PC-3 (cell line): ENCODE measurements around the gene GAD1. TPM values are rescaled to one million over a fixed set of nuclear protein-coding genes. Genes with fewer than 3 reads are reported as not detected.

Source experiments
- ATAC-seq: fragments of 200-7000 bp; cut with Tn5 transposase; 2 replicates; pipeline ENCODE4 v1.9.1; 2020; ENCODE audit warnings: mild to moderate bottlenecking, moderate library complexity
- BruUV-seq: library from RNA; stranded (reverse); fragments of 400-500 nt; replicated peaks from 2 replicates; lab custom pipeline; 2021; lab: Mats Ljungman, UMichigan
- CTCF ChIA-PET: fragments of 300-600 bp; sonication (Branson Sonifier 250); formaldehyde crosslinking; loops from one replicate; lab custom pipeline; 2022; ENCODE audit warnings: antibody characterized with exemption; lab: Charles Lee
- POLR2A ChIA-PET: fragments of 300-600 bp; sonication (Branson Sonifier 250); formaldehyde crosslinking; loops from one replicate; lab custom pipeline; 2022; ENCODE audit warnings: antibody characterized with exemption; ENCODE audit not compliant: unreplicated experiment; lab: Charles Lee
- DNase-seq: peaks from one replicate; pipeline ENCODE4 v3.0.0-alpha.2; 2015
- H2AFZ ChIP-seq: fragments of 300-600 bp; sonication (generic); 2 replicates; pipeline ENCODE4 v1.6.0; 2016; ENCODE audit warnings: antibody characterized with exemption, low read length
- H3F3A ChIP-seq: fragments of 300-600 bp; sonication (generic); one replicate; pipeline ENCODE4 v1.6.0; 2017; ENCODE audit warnings: antibody characterized with exemption, low read length, control low read depth, mild to moderate bottlenecking; ENCODE audit not compliant: unreplicated experiment
- H3K27ac ChIP-seq: fragments of 300-600 bp; sonication (generic); 2 replicates; pipeline ENCODE4 v1.5.1; 2016; ENCODE audit warnings: mild to moderate bottlenecking, low read length
- H3K27me3 ChIP-seq: fragments of 300-600 bp; sonication (generic); 2 replicates; pipeline ENCODE4 v1.6.1; 2016; ENCODE audit warnings: low read length, mixed read lengths
- H3K36me3 ChIP-seq: fragments of 300-600 bp; sonication (generic); 2 replicates; pipeline ENCODE4 v1.6.1; 2016; ENCODE audit warnings: low read depth, mixed run types, low read length, mixed read lengths
- H3K4me1 ChIP-seq: fragments of 300-600 bp; sonication (generic); 2 replicates; pipeline ENCODE4 v1.5.1; 2016; ENCODE audit warnings: low read length; ENCODE audit not compliant: insufficient read depth
- H3K4me2 ChIP-seq: fragments of 300-600 bp; sonication (generic); 2 replicates; pipeline ENCODE4 v1.6.0; 2016; ENCODE audit warnings: low read length
- H3K4me3 ChIP-seq: fragments of 300-600 bp; sonication (generic); 2 replicates; pipeline ENCODE4 v1.5.1; 2016; ENCODE audit warnings: mild to moderate bottlenecking, low read length, mixed read lengths
- H3K79me2 ChIP-seq: fragments of 300-600 bp; sonication (generic); 2 replicates; pipeline ENCODE4 v1.6.1; 2017; ENCODE audit warnings: low read length, mixed read lengths
- H3K9ac ChIP-seq: fragments of 300-600 bp; sonication (generic); 2 replicates; pipeline ENCODE4 v1.6.0; 2016; ENCODE audit warnings: mild to moderate bottlenecking, low read length
- H3K9me2 ChIP-seq: fragments of 300-600 bp; sonication (generic); replicated peaks from 2 replicates; pipeline ENCODE4 v1.6.1; 2016; ENCODE audit warnings: mixed run types, low read length, mixed read lengths
- H3K9me3 ChIP-seq: fragments of 300-600 bp; sonication (generic); 2 replicates; pipeline ENCODE4 v1.6.1; 2016; ENCODE audit warnings: low read length, mixed read lengths
- H4K20me1 ChIP-seq: fragments of 300-600 bp; sonication (generic); 2 replicates; pipeline ENCODE4 v1.6.1; 2016; ENCODE audit warnings: low read length, mixed read lengths
- EZH2 ChIP-seq: fragments of 300-600 bp; sonication (generic); IDR thresholded peaks from one replicate; pipeline ENCODE4 v1.6.1; 2017; ENCODE audit warnings: antibody characterized with exemption, mild to moderate bottlenecking, low read length; ENCODE audit not compliant: unreplicated experiment
- EZH2phosphoT487 ChIP-seq: fragments of 300-600 bp; sonication (generic); IDR thresholded peaks from 2 replicates; pipeline ENCODE4 v1.6.1; 2018; ENCODE audit warnings: mild to moderate bottlenecking, antibody characterized with exemption, low read length, borderline replicate concordance
- intact Hi-C: fragments of 100-400 bp; cut with micrococcal nuclease; formaldehyde crosslinking; loops from 2 replicates; pipeline ENCODE4 v1.9.0; 2023
- total RNA-seq: library from RNA; depleted of rRNA; stranded (reverse); fragments of >200 nt; gene quantifications from 2 replicates; pipeline ENCODE4 v1.2.3, GENCODE V29; 2014
- TF ChIP-seq, protein P1 (sequence below): fragments of 300-600 bp; sonication (generic); conservative IDR thresholded peaks from 2 replicates; pipeline ENCODE4 v1.5.1; 2017; ENCODE audit warnings: antibody characterized with exemption, low read depth, mild to moderate bottlenecking, low read length

The GAD1 gene
- total RNA-seq, 1 experiment from 2014 or later, result 10.6 TPM

DNA sequence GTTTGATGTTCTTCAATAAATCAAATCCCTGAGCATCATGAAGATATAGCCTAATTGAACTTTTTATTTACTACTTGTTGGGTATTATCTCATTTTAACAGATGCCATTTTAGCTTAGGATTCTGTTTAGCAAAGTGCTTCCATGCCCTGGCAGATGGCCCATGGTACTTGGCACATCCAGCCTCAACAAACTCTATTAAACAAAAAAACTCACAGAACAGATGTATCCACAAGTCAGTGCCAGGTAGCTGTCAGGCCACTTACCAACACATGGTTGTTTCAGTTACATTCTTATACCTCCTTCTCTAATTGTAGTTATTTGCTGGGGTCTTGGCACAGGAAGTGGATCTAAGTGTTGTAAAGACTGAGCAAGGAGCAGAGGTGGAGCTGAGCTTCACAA lies 29.6 kb downstream of the GAD1 start:
- peaks cover 24% of the 10 kb centered on the region for H3K4me1 ChIP-seq
- no peak overlapping the region for H3K27ac ChIP-seq
- no peaks in the 10 kb centered on the region for H4K20me1 ChIP-seq
- no peaks in the 10 kb centered on the region for H3K9me2 ChIP-seq
- H3K9ac ChIP-seq, result no peak overlapping the region
- no peaks in the 10 kb centered on the region for H3K9me3 ChIP-seq
- ChIA-PET CTCF (interaction anchor here (1.1 kb wide), 1 partner anchor 26 kb away, joined by 5 read pairs; no protein-coding TSS in a partner anchor), POLR2A (no interaction called here)
- DNase-seq, result no peak
- TF ChIP-seq, protein P1, sequence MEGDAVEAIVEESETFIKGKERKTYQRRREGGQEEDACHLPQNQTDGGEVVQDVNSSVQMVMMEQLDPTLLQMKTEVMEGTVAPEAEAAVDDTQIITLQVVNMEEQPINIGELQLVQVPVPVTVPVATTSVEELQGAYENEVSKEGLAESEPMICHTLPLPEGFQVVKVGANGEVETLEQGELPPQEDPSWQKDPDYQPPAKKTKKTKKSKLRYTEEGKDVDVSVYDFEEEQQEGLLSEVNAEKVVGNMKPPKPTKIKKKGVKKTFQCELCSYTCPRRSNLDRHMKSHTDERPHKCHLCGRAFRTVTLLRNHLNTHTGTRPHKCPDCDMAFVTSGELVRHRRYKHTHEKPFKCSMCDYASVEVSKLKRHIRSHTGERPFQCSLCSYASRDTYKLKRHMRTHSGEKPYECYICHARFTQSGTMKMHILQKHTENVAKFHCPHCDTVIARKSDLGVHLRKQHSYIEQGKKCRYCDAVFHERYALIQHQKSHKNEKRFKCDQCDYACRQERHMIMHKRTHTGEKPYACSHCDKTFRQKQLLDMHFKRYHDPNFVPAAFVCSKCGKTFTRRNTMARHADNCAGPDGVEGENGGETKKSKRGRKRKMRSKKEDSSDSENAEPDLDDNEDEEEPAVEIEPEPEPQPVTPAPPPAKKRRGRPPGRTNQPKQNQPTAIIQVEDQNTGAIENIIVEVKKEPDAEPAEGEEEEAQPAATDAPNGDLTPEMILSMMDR, result no peak
- TF ChIP-seq EZH2phosphoT487 (no peak), EZH2 (no peak)
- no peak overlapping the region for H2AFZ ChIP-seq
- no peaks in the 10 kb centered on the region for H3K27me3 ChIP-seq
- H3K79me2 ChIP-seq, result no peaks in the 10 kb centered on the region
- no peak for ATAC-seq
- no TSS peak for BruUV-seq
- intact Hi-C loops, result no loop called here
- no peaks in the 10 kb centered on the region; the same call in 1 of the 2 replicates for H3K36me3 ChIP-seq
- no peak overlapping the region for H3K4me2 ChIP-seq
- no peak overlapping the region for H3K4me3 ChIP-seq
- no peaks in the 10 kb centered on the region for H3F3A ChIP-seq

DNA sequence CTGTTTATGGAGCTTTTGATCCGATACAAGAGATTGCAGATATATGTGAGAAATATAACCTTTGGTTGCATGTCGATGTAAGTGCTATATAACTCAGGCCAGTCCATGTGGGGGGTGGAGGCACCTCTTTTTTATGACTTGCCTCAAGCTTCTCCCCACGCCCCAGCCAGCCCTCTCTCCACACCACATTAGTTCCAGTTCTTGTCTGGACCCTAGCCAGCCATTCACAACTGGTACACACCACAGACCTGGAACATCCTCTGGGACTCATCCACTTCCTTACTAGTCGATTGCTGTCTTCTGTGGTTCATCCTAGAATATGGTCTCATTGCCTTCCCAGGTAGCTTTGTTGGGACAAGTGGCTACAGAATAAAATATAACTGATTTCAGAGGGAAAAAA lies 31.0 kb downstream of the GAD1 start:
- CTCF ChIA-PET, result no interaction called here
- H3K27ac ChIP-seq, result no peak overlapping the region
- BruUV-seq, result no TSS peak

DNA sequence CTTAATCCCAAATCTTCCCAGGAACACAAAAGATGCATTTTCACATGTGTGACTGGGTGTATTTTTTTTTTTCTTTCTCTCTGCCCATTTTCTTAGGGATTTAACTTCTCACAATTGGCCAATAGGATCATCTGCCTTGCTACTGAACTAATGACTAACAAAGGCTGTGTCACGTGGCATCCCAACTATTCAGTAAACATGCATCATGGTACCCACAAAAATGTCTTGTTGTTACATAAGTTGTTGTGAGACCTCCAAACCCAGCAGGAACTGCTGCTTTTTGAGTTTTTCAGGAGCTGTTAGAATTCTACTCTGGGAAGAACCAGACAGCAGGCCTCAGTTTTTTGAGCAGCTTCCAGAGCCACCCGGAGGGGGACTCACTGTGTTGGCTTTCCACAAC lies 31.9 kb downstream of the GAD1 start:
- ATAC-seq (no peak), DNase-seq (peak; percentile 44)
- no peak for TF ChIP-seq EZH2phosphoT487
- TF ChIP-seq, protein P1, result no peak
- TF ChIP-seq EZH2, result no peak
- no peak overlapping the region for H2AFZ ChIP-seq
- H3K27me3 ChIP-seq, result no peaks in the 10 kb centered on the region
- no peaks in the 10 kb centered on the region for H4K20me1 ChIP-seq
- no peaks in the 10 kb centered on the region for H3K79me2 ChIP-seq
- no TSS peak for BruUV-seq
- ChIA-PET CTCF (no interaction called here), POLR2A (no interaction called here)
- H3K9me2 ChIP-seq, result no peaks in the 10 kb centered on the region
- H3K9ac ChIP-seq, result no peak overlapping the region
- H3K36me3 ChIP-seq, result no peaks in the 10 kb centered on the region; the same call in 1 of the 2 replicates
- no peak overlapping the region for H3K27ac ChIP-seq
- H3K9me3 ChIP-seq, result no peaks in the 10 kb centered on the region
- no peaks in the 10 kb centered on the region for H3F3A ChIP-seq
- no peak overlapping the region for H3K4me2 ChIP-seq
- H3K4me1 ChIP-seq, result peaks cover 12% of the 10 kb centered on the region
- H3K4me3 ChIP-seq, result no peak overlapping the region
- intact Hi-C loops, result no loop called here

More for the DNA sequence above, 31.0 kb downstream of the GAD1 start:
- no peak overlapping the region for H3K9ac ChIP-seq
- no peaks in the 10 kb centered on the region for H4K20me1 ChIP-seq
- DNase-seq, result no peak
- H3K36me3 ChIP-seq, result no peaks in the 10 kb centered on the region; the same call in 1 of the 2 replicates
- H3F3A ChIP-seq, result no peaks in the 10 kb centered on the region
- H3K4me2 ChIP-seq, result no peak overlapping the region
- H3K79me2 ChIP-seq, result no peaks in the 10 kb centered on the region
- H3K4me3 ChIP-seq, result no peak overlapping the region
- ATAC-seq, result no peak
- H2AFZ ChIP-seq, result no peak overlapping the region
- H3K9me2 ChIP-seq, result no peaks in the 10 kb centered on the region
- POLR2A ChIA-PET, result no interaction called here
- TF ChIP-seq, protein P1, result no peak
- no peaks in the 10 kb centered on the region for H3K9me3 ChIP-seq
- intact Hi-C loops, result no loop called here
- no peaks in the 10 kb centered on the region for H3K27me3 ChIP-seq
- H3K4me1 ChIP-seq, result peaks cover 21% of the 10 kb centered on the region
